K562 (cell line): Measurements from ENCODE around the gene ABCA7. TPM values are rescaled to one million over a fixed set of nuclear protein-coding genes. Genes with fewer than 3 reads are reported as not detected.
A peak's percentile ranks its signal among the peaks of the same experiment; 100 is the strongest.

Experiments
- ATAC-seq: fragments of 200-7000 bp; cut with Tn5 transposase; 3 replicates; pipeline ENCODE4 v1.9.1; 2020; ENCODE audit warnings: moderate library complexity
- BruUV-seq: library from RNA; stranded (reverse); fragments of 400-500 nt; replicated peaks from 2 replicates; lab custom pipeline; 2021; lab: Mats Ljungman, UMichigan
- CTCF ChIA-PET: fragments of 300-600 bp; formaldehyde crosslinking; extraction: SDS; loops from one replicate; lab custom pipeline; 2021; ENCODE audit warnings: low intra/inter-chr PET ratio; lab: Yijun Ruan, JAX
- POLR2A ChIA-PET: fragments of 300-600, 350-650 bp; sonication (Branson Sonifier 250); formaldehyde crosslinking; extraction: SDS; loops from one replicate; lab custom pipeline; 2021; ENCODE audit warnings: antibody characterized with exemption, inconsistent platforms; lab: Yijun Ruan, JAX
- DNase-seq, 4 experiments: peaks; one replicate each; pipeline versions ENCODE4 v3.0.0 to v3.0.0-alpha.2; 2011 to 2018; ENCODE audit warnings: low spot score in 3 of 4, mixed read lengths in 3 of 4; ENCODE audit errors: extremely low read depth in 1 of 4
- FAIRE-seq: peaks from 2 replicates; lab custom pipeline; 2011; peaks lifted over from hg19 to GRCh38; lab: Jason Lieb, UNC
- H2AFZ ChIP-seq: 2 replicates; pipeline ENCODE4 v1.6.0; 2011; ENCODE audit warnings: low read depth, low read length, control low read depth, inconsistent platforms
- H3K27ac ChIP-seq: fragments of 200-600 bp; 3 replicates; pipeline ENCODE4 v1.8.0; 2011; ENCODE audit warnings: low read depth, mild to moderate bottlenecking, control low read depth, inconsistent platforms, low read length, moderate library complexity, mixed read lengths; ENCODE audit errors: extremely low read depth
- H3K27me3 ChIP-seq, 2 experiments: fragments of 300-600 bp in 1 of 2; 2 replicates in 1 of 2; 3 replicates in 1 of 2; pipeline versions ENCODE4 v1.6.0 to v1.8.0; 2011; ENCODE audit warnings: inconsistent platforms in 2 of 2, low read length in 2 of 2, mild to moderate bottlenecking in 1 of 2, mixed read lengths in 1 of 2, moderate library complexity in 1 of 2; ENCODE audit not compliant: control insufficient read depth in 2 of 2, insufficient read depth in 2 of 2
- H3K36me3 ChIP-seq: fragments of 300-600 bp; 3 replicates; pipeline ENCODE4 v1.8.0; 2011; ENCODE audit warnings: mild to moderate bottlenecking, low read length, inconsistent platforms; ENCODE audit not compliant: control insufficient read depth, insufficient read depth
- H3K4me1 ChIP-seq, 2 experiments: fragments of 200-600 bp in 1 of 2; replicated peaks in 1 of 2; 2 replicates in 1 of 2; 3 replicates in 1 of 2; pipeline versions ENCODE4 v1.5.1 to v1.8.0; 2011; ENCODE audit warnings: inconsistent platforms in 2 of 2, low read length in 2 of 2, mild to moderate bottlenecking in 1 of 2, mixed read lengths in 1 of 2, moderate library complexity in 1 of 2; ENCODE audit not compliant: control insufficient read depth in 2 of 2, insufficient read depth in 2 of 2
- H3K4me2 ChIP-seq: 2 replicates; pipeline ENCODE4 v1.6.1; 2011; ENCODE audit warnings: low read length, control low read depth, inconsistent platforms, mixed read lengths; ENCODE audit not compliant: insufficient read depth
- H3K4me3 ChIP-seq: fragments of 200-600 bp; sonication (generic), shearing (Covaris generic); 2 replicates; pipeline ENCODE4 v1.5.1; 2016; ENCODE audit warnings: control low read depth, inconsistent platforms
- H3K79me2 ChIP-seq: fragments of 200-600 bp; 3 replicates; pipeline ENCODE4 v1.8.0; 2011; ENCODE audit warnings: low read length, inconsistent platforms; ENCODE audit not compliant: control insufficient read depth, insufficient read depth
- H3K9ac ChIP-seq, 2 experiments: 2 replicates each; pipeline versions ENCODE4 v1.6.0 to v1.6.1; 2011; ENCODE audit warnings: low read depth in 2 of 2, low read length in 2 of 2, control low read depth in 1 of 2, inconsistent platforms in 1 of 2, mild to moderate bottlenecking in 1 of 2, mixed read lengths in 1 of 2; ENCODE audit not compliant: insufficient read depth in 1 of 2
- H3K9me1 ChIP-seq: one replicate; pipeline ENCODE4 v1.6.0; 2011; ENCODE audit warnings: inconsistent platforms, mild to moderate bottlenecking, low read length, moderate library complexity; ENCODE audit not compliant: control insufficient read depth, insufficient read depth
- H3K9me3 ChIP-seq: replicated peaks from 2 replicates; pipeline ENCODE4 v1.5.1; 2011; ENCODE audit warnings: low read depth, low read length, inconsistent platforms; ENCODE audit not compliant: control insufficient read depth, insufficient read depth
- H4K20me1 ChIP-seq: replicated peaks from 2 replicates; pipeline ENCODE4 v1.6.1; 2011; ENCODE audit warnings: low read length, inconsistent platforms, mixed read lengths; ENCODE audit not compliant: control insufficient read depth, insufficient read depth
- ATF2 ChIP-seq: sonication (generic); formaldehyde crosslinking; IDR thresholded peaks from 2 replicates; pipeline ENCODE4 v1.8.1; 2022; ENCODE audit warnings: missing genetic modification reagents
- CBFA2T3 ChIP-seq: fragments of 450-650 bp; IDR thresholded peaks from 2 replicates; pipeline ENCODE4 v1.6.1; 2017
- MYNN ChIP-seq, 2 experiments: sonication (generic); formaldehyde crosslinking in 1 of 2; IDR thresholded peaks; 2 replicates each; pipeline versions ENCODE4 v1.5.0 to v1.6.1; 2016 to 2020; ENCODE audit warnings: antibody characterized with exemption in 1 of 2, missing genetic modification reagents in 1 of 2
- NR2C1 ChIP-seq, 2 experiments: fragments of 450-650 bp; IDR thresholded peaks; 2 replicates each; pipeline ENCODE4 v1.6.1; 2017; ENCODE audit warnings: mild to moderate bottlenecking in 2 of 2, antibody characterized with exemption in 1 of 2, inconsistent platforms in 1 of 2, missing compliant biosample characterization in 1 of 2, missing genetic modification characterization in 1 of 2
- POLR2G ChIP-seq: fragments of 200-400 bp; formaldehyde crosslinking; IDR thresholded peaks from 2 replicates; pipeline ENCODE4 v1.6.1; 2017; ENCODE audit warnings: low read depth, mild to moderate bottlenecking, antibody characterized with exemption, low read length, moderate library complexity
- SRSF7 ChIP-seq: fragments of 200-400 bp; formaldehyde crosslinking; optimal IDR thresholded peaks from 2 replicates; pipeline ENCODE3; 2017; ENCODE audit warnings: mild to moderate bottlenecking, low read depth, low read length
- ZBTB7A ChIP-seq: IDR thresholded peaks from 2 replicates; pipeline ENCODE4 v1.6.1; 2011; ENCODE audit warnings: low read depth, mild to moderate bottlenecking, low read length, moderate library complexity, borderline replicate concordance; ENCODE audit not compliant: control insufficient read depth
- ZFP36 ChIP-seq: fragments of 150-350 bp; IDR thresholded peaks from 2 replicates; pipeline ENCODE4 v1.6.1; 2018; ENCODE audit warnings: low read length, low read depth; ENCODE audit not compliant: partially characterized antibody
- ZNF436 ChIP-seq: fragments of 250-450, 450-650 bp; sonication (Bioruptor Pico); formaldehyde crosslinking; IDR thresholded peaks from 2 replicates; pipeline ENCODE4 v1.7.0; 2020; ENCODE audit warnings: mild to moderate bottlenecking
- WGBS: fragments of 100-300 bp; shearing (Covaris generic); methylation state at CpG from one replicate; pipeline ENCODE4 v1.1.6; 2016; ENCODE audit warnings: low coverage, mixed read lengths; ENCODE audit not compliant: insufficient coverage; ENCODE audit errors: missing lambda C conversion rate; 5-methylcytosine and 5-hydroxymethylcytosine counted together
- in situ Hi-C: fragments of 300-500 bp; cut with MboI; formaldehyde crosslinking; loops from 4 replicates; pipeline ENCODE4 v1.15.0; 2018; ENCODE audit warnings: inconsistent platforms, mixed read lengths
- intact Hi-C: fragments of 100-400 bp; cut with micrococcal nuclease; formaldehyde crosslinking; loops from 2 replicates; pipeline ENCODE4 v1.14.2; 2022
- polyA plus RNA-seq, 8 experiments: library from polyadenylated mRNA; depleted of rRNA in 4 of 8; stranded (reverse) in 5 of 8; unstranded in 3 of 8; fragments of >200 nt; fragmentation: Nextera tagmentation in 2 of 8; fragmentation: Illumina TruSeq in 1 of 8; extraction: Ambion mirVana in 2 of 8; extraction: Trizol in 1 of 8; gene quantifications; 2 replicates each; pipeline versions ENCODE4 v1.2.1 to v1.2.3, GENCODE V29; 2011 to 2014; ENCODE audit warnings: inconsistent platforms in 1 of 8, missing spikeins in 1 of 8
- total RNA-seq, 7 experiments: library from RNA; depleted of rRNA in 6 of 7; stranded (reverse); fragments of >200 nt in 6 of 7; fragmentation: Illumina TruSeq in 2 of 7; extraction: Trizol in 2 of 7; gene quantifications; 2 replicates each; pipeline versions ENCODE4 v1.2.1 to v1.2.3, GENCODE V29; 2011 to 2021; ENCODE audit warnings: low replicate concordance in 1 of 7

Gene ABCA7
- total and polyA plus RNA-seq, 9 of the 15 experiments (the other 6 are each of a cell fraction or from before 2014, with no cell fraction given): 2.3 to 96.1 (median 31.2) TPM

- TF ChIP-seq MYNN (IDR thresholded peaks at IDR 0.05): no peak
- no peak for TF ChIP-seq MYNN (CRISPR knock-in tag; IDR thresholded peaks at IDR 0.05)
These were observed 12.6 kb downstream of the ABCA7 start (continued) for GRCh38 chr19:1052349-1052975.

- intact Hi-C loops (no loop called here), in situ Hi-C loops (no loop called here)
- H3K9ac ChIP-seq: peak overlapping the region in 1 of 2 experiments; percentile 41; a peak in 2 of 4 replicates
- no peak overlapping the region for H3K4me2 ChIP-seq
- TF ChIP-seq ZFP36 (peak; percentile 93), NR2C1 (IDR thresholded peaks at IDR 0.05) (peak; percentile 61; the same call in 1 of the 2 replicates), NR2C1 (tag; IDR thresholded peaks at IDR 0.05) (peak; percentile 51; the same call in 1 of the 2 replicates), POLR2G (peak; percentile 42), SRSF7 (no peak), ZBTB7A (peak; percentile 42; the same call in 1 of the 2 replicates), CBFA2T3 (0 out of 2 replicates have a peak, but pooled peaks have one; percentile 7), ATF2 (no peak), ZNF436 (CRISPR knock-in tag) (peak; percentile 55; the same call in 1 of the 2 replicates)
- DNase-seq (peak in 1 of 4 experiments; percentile 29), FAIRE-seq (peak; percentile 54), ATAC-seq (peak; percentile 59)
- WGBS: 86% methylated on average over 27 of the region's 31 CpGs
- BruUV-seq: no TSS peak
- no peaks in the 10 kb centered on the region for H3K9me1 ChIP-seq
- no peaks in the 10 kb centered on the region; the same call in 2 of the 3 replicates for H3K79me2 ChIP-seq
- H3K27ac ChIP-seq: no peak overlapping the region; the same call in 2 of the 3 replicates
- H3K27me3 ChIP-seq: no peaks in the 10 kb centered on the region
- ChIA-PET POLR2A (interaction anchor here (0.6 to 1.1 kb wide), 4 partner anchors 14 to 67 kb away, joined by 3 to 4 read pairs (median 4); no protein-coding TSS in a partner anchor), CTCF (no interaction called here)
- H4K20me1 ChIP-seq: 0 out of 2 replicates have a peak, but pooled peaks cover 4% of the 10 kb centered on the region
- H3K36me3 ChIP-seq: peaks cover 79% of the 10 kb centered on the region
- H2AFZ ChIP-seq: no peak overlapping the region
- no peaks in the 10 kb centered on the region for H3K9me3 ChIP-seq
- peaks cover 0 to 48% of the 10 kb centered on the region in 2 experiments; a peak in 3 of 5 replicates for H3K4me1 ChIP-seq
- no peak overlapping the region for H3K4me3 ChIP-seq
These were observed 13.5 kb downstream of the ABCA7 start for GRCh38 chr19:1053176-1054101.
